GM19099 (cell line): ENCODE data around the gene PPIAL4G.
"Not testable (repeated sequence)": the region's sequence is repeated elsewhere in the genome, so short reads cannot be mapped to it uniquely, and the experiment has no call there.

Source experiments
- POLR2A ChIP-seq: IDR thresholded peaks from 3 replicates; pipeline ENCODE4 v1.6.1; 2011; ENCODE audit warnings: low read depth; ENCODE audit not compliant: insufficient read length; ENCODE audit errors: extremely low read depth

The PPIAL4G gene

GRCh38 chr1:148483029-148483428, at the start of gene PPIAL4G:
Gene PPIAL4G (minus strand): TSS chr1:148483302. CDS start chr1:148483252, 50 bp downstream.
- TF ChIP-seq POLR2A = not testable (repeated sequence)

DNA sequence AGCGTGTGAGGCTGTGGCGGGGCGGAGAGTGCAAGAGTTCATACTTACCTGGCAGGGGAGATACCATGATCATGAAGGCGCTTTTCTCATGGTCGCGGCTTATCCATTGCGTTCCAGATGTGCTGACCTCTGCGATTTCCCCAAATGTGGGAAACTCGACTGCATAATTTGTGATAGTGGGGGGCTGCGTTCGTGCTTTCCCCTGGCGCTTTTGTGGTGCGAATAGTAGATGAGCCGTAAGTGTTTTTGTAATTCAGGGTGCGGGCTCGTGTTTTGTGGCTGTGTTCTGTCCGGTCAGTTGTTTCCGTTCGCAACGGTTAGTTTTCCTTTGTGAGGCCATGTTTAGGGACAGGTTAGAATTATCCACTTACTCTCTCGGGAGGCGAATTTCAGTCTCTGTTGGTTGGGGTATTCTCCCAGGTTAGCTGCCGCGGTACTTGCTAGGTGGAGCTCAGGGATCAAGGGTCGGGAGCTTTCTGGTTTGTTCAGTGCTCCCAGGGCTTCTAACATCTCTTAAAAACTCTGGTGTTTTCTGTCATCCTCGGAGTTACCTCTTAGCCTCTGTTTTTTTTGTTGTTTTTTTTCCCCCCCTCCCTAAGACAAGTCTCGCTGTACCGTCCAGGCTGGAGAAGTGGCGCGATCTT, 39.6 kb upstream of the PPIAL4G start:
- peak; percentile 95 for TF ChIP-seq POLR2A

DNA sequence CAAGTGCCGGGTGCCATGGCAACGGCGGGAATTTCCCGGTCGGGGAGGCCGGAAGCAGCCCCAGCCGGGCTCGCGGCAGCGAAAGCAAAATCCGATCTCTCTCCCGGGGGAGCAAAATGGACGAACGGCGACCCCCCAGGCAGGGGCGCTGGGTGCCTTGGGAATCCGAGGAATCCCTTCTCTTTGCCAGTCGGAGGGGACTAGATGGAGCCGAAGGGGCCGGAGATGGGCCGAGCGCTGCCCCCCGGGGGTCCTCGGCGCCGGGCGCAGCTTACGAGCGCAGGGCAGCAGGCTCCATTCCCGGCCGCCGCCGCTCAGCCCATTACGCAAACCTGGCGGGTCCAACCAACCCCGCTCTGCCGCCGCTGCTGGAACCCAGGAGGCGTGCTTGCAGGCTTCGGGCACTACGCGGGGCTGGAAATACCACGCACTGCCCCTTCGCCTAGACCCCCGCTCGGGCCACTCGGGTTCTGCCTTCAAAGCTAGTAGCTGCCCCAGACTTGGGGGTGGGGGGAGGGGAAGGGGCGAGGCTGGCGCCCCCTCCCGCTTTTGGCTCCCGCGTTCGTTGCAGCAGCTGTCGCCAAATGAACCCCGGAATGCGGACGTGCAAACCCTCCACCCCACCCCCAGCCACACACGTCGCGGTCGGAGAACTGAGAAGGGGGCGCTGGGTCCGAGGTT, 24.1 kb downstream of the PPIAL4G start:
- TF ChIP-seq POLR2A = peak; percentile 32

- no peak for TF ChIP-seq POLR2A
Observed at GRCh38 chr1:148435406-148435805, 47.7 kb downstream of the PPIAL4G start.

DNA sequence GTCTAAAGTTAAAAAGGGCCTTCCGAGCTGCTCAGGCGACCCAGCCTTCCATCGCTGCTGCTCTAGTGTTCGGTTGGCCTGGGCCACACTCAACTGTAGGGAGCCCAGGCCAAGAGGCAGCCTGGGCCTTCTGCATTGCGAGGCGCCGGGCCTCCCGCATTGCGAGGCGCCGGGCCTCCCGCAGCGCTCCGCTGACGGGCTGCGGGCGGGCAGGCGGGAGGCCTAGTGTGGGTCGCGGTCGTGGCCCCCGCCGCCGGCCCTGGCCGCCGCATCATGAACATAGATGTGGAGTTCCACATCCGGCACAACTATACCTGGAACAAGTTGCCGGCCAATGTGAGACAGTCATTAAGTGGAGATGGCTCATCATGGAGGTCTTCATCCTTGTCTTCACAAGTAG, 48.3 kb downstream of the PPIAL4G start:
- no peak for TF ChIP-seq POLR2A
